GM12878 (cell line): ENCODE data around the gene PAEP.

ENCODE experiments used
- HDAC6 ChIP-seq: fragments of 200-600 bp; sonication (generic); IDR thresholded peaks from one replicate; pipeline ENCODE4 v1.8.0; 2017; ENCODE audit warnings: antibody characterized with exemption; ENCODE audit not compliant: unreplicated experiment
- POLR2A ChIP-seq: IDR thresholded peaks from 2 replicates; pipeline ENCODE4 v1.6.1; 2011; ENCODE audit warnings: low read depth, mild to moderate bottlenecking, low read length
- USF1 ChIP-seq: IDR thresholded peaks from 2 replicates; pipeline ENCODE4 v1.6.1; 2011; ENCODE audit warnings: borderline replicate concordance, low read depth, mild to moderate bottlenecking, moderate library complexity, mixed read lengths, low read length; ENCODE audit not compliant: insufficient read depth; ENCODE audit errors: extremely low read length
- YY1 ChIP-seq: IDR thresholded peaks from 2 replicates; pipeline ENCODE4 v1.6.1; 2011; ENCODE audit warnings: low read depth, mild to moderate bottlenecking, low read length

GRCh38 chr9:135613946-135614805 is 52.6 kb downstream of the PAEP start:
- no peak for TF ChIP-seq HDAC6
- no peak for TF ChIP-seq POLR2A
- no peak for TF ChIP-seq YY1
- TF ChIP-seq USF1: no peak
